Neural progenitor cell (in vitro differentiated cells): ENCODE measurements around the gene BUD13.

ENCODE experiments used
- EZH2 ChIP-seq: fragments of 200-600 bp; sonication (generic); IDR thresholded peaks from 2 replicates; pipeline ENCODE4 v1.6.1; 2017; ENCODE audit warnings: antibody characterized with exemption, mild to moderate bottlenecking, moderate library complexity
- EZH2phosphoT487 ChIP-seq: fragments of 200-600 bp; sonication (generic); IDR thresholded peaks from 2 replicates; pipeline ENCODE4 v1.6.1; 2017; ENCODE audit warnings: antibody characterized with exemption
- TF ChIP-seq, protein P1 (sequence below): fragments of 200-600 bp; sonication (generic); IDR thresholded peaks from 2 replicates; pipeline ENCODE4 v1.5.1; 2017; ENCODE audit warnings: antibody characterized with exemption, mild to moderate bottlenecking

DNA sequence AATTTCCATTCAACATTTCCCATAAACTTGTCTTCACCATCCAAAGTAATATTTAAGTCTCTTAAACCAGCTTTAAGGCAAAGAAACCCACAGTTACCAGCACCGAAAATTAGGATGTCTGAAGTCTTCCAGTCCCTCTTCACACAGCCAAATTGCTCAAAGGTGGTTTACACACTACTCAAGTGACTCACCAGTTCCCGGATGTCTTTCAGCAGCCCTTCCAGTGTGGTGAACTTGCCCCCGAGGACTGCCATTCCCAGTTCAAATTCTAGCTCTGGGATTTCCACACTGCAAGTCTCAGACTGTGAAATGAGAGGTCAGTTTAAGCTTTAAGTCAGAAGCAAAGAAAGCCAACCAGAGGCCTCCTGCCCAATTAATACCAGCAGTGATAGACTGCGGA is 9.9 kb upstream of the BUD13 start:
- no peak for TF ChIP-seq EZH2
- TF ChIP-seq, protein P1, sequence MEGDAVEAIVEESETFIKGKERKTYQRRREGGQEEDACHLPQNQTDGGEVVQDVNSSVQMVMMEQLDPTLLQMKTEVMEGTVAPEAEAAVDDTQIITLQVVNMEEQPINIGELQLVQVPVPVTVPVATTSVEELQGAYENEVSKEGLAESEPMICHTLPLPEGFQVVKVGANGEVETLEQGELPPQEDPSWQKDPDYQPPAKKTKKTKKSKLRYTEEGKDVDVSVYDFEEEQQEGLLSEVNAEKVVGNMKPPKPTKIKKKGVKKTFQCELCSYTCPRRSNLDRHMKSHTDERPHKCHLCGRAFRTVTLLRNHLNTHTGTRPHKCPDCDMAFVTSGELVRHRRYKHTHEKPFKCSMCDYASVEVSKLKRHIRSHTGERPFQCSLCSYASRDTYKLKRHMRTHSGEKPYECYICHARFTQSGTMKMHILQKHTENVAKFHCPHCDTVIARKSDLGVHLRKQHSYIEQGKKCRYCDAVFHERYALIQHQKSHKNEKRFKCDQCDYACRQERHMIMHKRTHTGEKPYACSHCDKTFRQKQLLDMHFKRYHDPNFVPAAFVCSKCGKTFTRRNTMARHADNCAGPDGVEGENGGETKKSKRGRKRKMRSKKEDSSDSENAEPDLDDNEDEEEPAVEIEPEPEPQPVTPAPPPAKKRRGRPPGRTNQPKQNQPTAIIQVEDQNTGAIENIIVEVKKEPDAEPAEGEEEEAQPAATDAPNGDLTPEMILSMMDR, result no peak
- TF ChIP-seq EZH2phosphoT487, result no peak
